HG03103 (cell line): ENCODE results near the gene KCNJ15.
"Not testable (repeated sequence)": the region's sequence is repeated elsewhere in the genome, so short reads cannot be mapped to it uniquely, and the experiment has no call there.

Experiments
- ATAC-seq: cut with Tn5 transposase; IDR thresholded peaks from one replicate; pipeline ENCODE4 v1.9.1; 2021; ENCODE audit warnings: low read depth; ENCODE audit not compliant: unreplicated experiment

Gene KCNJ15

DNA sequence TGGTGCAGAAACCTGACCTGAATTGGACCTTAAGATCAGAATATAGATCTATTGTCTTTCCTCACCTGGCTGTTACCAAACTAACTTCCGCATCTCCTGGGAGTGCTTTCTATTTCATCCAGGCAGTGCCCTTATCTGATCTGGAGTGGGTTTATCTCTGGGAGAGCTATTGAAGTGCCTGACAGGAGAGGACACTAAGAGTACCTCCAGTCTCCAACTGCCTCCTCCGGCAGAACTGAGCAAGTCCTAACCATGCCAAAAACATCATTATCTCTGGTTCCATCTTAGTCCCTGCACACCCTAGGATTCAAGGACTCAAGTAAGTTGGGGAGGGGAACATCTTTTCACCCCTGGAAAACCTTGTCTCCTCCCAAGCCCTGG, 12.4 kb upstream of the KCNJ15 start:
- ATAC-seq = no peak

DNA sequence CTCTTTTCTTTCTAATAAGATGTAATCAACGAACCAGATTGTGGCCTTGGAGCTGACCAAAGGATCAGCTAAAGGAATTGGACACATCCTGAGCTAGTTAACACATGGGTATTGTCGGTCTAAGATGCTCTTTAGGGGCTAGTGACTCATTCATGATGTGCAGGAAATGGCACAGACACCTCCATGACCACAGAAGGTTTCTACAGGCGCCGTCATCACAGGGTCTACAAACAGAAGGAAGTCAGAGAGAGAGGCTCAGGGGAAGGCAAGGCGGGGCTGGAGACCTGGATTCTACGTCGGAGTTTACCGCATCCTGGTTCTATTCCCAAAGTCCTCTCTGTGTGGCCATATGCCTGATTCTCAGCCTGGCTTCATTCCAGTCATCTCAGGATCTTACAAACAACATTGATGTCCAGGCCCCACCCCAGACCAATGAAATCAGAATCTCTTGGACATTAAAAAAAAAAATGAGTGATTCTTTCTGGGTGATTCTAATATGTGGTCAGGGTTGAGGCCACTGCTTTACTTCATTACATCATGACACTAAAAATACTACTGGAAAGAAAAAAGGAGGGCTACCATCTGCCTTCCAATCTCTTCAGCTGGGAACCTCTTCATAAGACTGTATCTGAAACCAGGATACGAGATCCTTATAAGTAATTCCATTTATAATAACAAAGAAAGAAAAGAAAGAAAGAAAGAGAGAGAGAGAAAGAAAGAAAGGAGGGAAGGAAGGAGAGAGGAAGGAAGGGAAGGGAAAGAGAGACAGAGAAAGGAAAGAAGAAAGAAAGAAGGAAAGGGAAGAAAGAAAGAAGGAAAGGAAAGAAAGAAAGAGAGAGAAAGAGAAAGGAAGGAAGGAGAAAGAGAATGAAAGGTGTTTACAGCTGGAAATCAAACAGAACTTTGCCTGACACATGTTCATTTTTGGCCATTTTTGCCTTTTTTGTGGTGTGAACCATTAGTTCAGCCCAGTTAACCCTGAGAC, 11.6 kb upstream of the KCNJ15 start:
- peak; percentile 75 for ATAC-seq

DNA sequence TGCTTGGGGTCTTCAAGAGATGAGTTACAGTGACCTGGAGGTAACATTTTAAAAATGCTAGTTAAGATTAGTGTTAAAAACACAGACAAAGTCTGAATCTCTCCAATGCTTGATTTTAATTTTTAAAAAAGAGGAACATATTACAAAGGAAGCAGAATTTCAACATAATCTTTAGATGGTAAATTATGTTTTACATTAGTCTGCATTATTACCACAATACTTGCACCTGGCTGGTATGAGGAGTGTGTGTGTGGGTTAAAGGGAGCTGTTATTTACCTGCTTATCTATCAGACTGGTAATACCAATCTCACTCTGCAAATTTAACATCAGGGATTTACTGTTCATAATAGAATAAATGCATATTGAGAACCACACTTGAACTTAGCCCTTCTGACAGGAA, 10.3 kb upstream of the KCNJ15 start:
- ATAC-seq = no peak

DNA sequence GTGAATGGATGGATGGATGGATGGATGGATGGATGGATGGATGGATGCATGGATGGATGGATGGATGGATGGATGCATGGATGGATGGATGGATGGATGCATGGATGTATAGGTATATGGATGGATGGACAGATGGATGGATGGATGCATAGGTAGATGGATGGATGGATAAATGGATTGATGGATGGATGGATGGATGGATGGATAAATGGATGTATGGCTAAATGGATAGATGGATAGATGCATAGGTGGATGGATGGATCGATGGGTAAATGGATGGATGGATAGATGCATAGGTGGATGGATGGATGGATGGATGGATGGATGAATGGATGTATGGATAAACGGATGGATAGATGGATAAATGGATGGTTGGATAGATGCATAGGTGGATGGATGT, 9.7 kb upstream of the KCNJ15 start:
- ATAC-seq = not testable (repeated sequence)

DNA sequence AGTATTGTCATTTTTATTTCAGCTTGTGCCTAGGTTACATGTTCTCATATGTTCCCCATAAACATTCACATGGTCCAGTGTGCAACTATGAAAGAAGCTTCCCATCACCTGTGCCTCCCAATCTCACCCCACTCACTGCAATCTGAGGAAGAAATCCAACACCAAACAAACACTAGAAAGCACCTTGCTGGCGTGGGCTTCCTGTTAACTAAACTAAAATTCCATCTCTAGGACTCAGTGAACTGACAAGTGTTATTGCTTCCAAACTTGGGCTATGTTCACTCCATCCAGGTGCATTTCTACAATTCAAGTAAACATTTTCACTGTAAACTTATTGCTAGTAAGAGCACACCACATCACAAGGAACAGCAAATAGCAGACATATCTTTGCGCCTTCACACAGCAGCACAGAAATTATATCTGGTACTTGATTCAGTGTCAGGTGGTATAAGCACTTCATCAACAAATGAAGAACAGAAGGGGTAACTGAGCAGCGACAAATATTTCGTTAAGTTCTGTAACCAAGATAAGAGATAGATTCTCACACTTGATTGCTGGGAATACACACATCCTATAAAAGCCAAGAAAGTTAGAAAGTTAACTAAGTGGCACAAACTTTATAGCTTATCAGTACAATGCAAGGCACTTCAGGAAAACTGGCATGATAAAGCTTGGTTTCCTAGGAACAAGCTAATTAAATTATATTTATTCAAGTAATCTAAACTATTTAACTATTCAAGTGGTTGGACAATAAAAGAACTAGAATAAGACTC, 8.9 kb upstream of the KCNJ15 start:
- no peak for ATAC-seq

DNA sequence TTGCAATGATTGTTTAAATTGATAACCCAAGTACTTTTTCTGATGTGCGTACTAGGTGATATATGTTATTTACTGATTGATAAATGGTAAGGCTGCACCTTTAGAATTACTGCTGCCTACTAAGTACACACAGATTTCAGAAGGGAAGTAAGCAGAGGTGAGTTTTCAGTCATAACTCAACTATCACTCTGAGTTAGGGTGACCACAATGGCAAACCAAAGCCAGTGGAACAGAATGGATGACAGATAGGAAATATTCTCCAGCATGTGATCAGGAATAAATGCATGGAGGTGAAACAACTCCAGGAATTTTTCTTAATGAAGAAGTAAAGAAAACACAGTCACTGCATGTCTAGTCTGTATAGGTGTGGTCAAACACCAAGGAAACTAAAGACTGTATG, 7.5 kb upstream of the KCNJ15 start:
- ATAC-seq = peak; percentile 71

DNA sequence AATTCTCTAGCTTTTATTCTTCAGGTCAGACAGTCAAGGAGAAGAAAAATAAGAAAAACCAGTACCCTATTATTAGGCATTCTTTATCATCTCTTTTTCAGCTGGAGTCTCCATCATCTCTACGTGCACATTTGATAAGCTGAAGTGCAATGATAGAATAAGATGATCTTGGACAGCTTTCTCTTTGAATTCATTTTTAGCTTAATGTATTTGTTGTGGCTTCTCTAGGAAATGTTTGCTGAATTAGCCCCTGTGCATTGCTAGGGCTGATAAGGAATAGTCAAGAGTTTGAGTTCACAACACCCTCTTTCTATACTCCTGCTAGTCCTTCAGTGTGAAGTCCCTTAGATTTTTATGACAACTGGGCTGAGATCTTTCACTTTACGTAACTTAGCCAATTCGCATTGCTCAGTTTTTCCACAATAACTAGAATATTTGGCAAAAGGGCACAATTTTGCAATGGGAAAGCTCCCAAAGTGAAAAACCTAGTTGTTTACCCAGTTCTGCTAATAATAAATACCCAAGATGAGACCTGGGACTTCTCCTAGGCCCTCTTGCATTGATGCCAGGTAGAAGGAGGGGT, 7.0 kb upstream of the KCNJ15 start:
- ATAC-seq = no peak

DNA sequence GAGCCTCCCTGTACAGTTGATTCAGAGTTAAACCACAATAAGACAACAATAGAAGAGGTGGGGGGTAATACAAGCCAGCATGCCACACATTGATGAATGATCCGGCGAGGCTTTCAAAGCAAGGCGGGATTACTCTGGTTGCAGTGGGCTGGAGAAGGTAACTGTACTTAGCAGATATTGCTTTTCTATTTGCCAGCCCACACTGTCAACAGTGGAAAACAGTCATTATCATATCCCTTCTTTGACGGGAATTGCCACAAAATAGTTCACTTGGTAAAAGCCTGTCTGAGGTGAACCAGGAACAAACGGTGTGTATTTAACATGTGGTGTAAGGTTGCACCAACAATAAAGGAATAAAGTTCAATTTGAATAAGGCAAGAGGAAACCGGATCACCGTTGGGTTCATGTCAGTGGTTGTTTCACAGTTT, 5.8 kb upstream of the KCNJ15 start:
- no peak for ATAC-seq

DNA sequence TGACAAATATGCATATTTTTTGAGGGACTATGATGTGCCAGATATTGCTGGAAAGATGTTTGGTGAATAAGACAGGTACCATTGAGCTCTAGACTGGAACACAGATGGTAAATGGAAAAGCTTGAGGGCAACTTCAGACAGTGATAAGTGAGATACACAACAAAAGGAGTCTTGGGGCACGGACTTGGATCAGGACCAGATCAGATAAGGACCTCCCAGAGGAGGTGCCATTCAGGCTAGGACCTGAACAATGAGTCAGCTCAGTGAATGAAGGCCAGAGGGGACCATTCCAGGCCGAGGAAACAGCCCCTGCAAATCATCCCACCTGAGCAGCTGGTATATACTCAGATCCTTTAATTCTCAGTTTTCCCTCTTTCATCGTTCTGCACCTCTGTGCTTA, 1.8 kb upstream of the KCNJ15 start:
- ATAC-seq = no peak

DNA sequence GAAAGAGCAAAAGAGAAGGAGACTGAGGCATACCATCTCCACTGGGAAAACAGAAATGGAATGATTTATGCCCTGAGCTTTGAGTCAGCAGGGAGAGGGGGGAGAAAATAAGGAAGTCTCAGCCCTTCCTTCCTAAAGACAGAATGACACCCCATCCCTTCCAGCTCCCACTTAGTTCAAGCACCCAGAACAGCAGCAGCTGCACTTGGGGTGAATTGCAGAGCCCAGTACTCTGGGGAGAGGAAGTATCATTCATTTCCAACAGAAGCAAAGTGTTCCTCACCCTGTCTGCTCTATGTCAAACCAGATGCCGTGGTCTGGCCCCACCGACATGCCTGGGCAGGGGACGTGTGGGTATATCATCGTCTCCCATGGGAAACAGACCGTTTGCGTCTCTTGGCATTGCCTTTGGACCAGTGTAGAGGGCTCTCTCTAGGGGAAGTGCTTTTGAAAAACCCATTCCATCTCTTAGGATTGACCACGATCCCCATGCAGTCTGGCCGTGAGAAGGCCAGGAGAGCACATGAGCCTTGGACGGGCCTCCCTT, 1.1 kb upstream of the KCNJ15 start:
- ATAC-seq = no peak

DNA sequence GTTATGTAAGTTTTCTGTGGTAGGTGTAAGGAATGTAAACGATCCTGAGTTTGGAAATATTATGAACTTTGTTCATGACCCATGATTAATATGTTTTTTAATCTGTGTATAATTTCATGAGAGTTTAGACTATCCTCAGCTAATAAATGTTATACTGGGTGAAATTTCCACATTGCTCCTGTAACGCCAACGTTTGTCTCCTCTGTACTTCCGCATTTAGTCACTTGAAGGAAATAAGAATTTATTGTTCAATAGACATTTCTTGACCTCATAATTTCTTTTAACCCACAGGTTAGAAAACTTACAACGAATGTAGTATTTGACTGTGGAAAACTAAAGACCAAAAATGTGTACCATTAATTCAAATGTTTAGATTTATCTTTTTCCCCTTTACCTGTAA, 876 bp downstream of the KCNJ15 start:
- ATAC-seq = no peak

DNA sequence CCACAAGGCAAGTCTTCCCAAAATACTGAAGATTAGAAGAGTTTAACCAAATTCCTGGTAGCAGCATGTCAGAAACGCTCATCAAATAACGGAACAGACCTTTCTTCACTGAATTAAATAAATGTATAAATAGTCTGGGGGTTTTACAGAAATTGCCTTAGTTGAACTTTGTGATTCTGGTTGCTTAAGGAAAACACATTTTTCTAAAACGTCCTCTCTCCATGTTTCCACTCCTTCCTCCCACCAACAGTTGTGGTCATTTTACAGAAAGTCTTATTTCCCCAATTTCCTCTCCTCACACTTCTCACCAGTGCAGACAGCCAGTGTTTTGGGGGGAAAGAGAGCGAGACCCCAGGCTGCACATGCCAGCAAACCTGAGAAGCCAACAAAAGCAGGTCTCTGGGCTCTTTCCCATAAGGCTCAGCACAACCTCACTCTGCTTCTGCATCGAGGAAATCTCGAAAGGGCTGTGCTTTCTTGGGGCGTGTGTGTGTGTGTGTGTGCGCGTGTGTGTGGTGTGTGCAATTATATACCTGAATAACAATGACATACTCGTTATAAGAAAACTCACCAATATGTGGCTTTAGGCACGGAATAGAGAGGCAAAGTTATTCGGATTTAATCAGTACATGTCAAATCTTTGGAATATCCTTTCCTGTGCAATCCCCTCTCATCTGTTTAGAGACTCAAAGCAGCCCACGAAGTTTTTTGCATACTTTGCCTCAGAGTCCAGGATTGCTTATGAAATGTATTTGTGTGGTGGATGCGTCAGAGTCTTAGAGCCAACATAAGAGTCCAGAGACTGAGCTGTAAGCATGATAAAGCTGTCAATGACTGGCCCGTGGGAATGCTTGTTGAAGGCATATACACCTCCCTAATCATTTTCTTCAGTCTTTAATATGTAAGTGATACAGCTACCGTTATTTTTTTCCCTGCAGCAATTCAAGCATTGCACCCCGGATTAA, 2.0 kb downstream of the KCNJ15 start:
- no peak for ATAC-seq

DNA sequence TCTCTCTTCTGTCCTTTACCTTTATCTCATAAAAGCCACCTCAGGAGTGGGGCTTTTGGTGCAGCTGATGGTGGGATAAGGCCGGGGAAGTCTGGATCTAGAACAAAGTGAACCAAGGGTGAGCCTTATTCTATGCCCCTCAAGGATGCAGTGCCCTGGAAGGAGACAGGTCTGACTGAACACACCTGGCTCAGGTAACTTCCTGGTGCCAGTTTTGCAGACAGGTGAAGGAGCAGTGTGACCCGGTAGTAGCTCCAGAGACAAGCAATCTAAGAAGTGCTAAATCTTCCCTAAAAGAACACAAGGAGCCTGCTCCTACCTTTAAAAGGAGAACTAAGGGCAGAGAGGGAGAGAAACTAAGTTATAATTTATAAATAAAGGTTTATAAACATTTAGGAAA, 2.9 kb downstream of the KCNJ15 start:
- no peak for ATAC-seq

DNA sequence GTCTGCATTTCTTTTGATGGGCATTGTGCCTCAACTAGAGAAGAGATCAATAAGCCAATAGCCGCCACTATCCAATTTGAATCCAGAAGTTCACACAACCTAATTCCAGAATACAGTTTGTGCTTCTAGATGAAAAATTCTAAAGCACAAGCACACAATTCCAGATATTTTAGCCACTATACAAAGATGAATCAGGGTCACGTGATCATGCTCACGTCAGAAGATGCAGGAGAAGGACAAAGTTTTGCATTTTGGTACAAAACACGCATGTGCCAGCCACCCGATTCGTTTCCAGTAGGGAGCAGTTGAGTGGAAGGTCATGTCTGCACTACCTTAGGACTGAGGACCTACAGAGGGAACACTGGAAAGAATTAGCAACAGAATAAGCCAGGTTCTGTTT, 3.6 kb downstream of the KCNJ15 start:
- ATAC-seq = no peak

DNA sequence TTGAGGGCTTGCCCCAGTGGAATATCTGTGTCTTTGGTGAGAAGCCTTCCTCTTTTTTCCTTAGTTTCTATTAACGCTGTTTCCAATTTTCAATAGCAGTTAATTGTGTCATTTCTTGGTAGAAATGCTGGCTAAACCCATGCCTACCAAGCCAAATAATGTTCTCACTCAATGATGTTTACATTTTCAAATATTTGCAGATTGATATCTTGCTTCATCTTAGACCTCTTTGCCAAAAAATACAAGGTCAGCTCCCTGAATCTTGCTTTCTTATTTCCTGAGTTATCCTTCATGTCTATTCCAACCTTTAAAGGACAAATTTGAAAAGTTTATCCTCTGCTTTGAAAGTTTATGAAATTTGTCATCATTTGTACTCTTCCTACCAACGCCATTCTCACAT, 5.1 kb downstream of the KCNJ15 start:
- no peak for ATAC-seq

DNA sequence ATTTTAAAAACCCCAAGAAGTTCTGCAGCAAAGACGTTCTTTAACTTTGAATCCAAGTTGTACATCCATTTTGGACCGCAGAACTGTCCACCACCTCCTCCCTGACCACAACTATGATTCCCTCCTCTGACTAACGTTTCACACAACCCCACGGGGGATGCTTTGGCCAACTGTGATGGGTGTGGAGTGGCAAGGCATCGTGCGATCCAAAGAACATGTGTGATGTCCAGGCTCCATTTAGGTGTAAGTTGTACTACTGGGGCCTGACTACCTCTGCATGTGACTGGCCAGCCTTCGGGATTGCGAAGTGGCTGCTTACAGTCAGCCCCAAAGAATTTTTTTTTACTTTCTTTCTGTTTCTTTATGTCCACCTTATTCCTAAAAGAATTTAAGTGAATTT, 6.7 kb downstream of the KCNJ15 start:
- no peak for ATAC-seq

DNA sequence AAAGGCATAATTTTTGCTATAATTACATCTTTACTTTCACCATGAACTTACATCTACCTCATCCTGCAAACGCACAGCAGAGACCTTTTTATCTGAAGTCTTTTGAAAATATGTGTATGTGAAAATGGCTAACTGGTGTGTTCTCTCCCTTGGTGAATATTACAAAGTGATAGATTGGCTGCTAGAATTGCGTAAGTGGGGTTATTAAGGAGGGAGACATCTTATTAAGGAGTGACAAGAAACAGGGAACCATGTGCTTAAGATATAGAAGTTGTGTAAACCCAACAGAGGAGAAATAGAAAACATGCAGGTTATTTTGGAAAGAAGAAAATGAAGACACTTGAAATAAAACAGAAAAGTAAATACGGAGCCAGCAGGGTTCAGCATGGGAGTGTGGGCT, 7.8 kb downstream of the KCNJ15 start:
- ATAC-seq = no peak

DNA sequence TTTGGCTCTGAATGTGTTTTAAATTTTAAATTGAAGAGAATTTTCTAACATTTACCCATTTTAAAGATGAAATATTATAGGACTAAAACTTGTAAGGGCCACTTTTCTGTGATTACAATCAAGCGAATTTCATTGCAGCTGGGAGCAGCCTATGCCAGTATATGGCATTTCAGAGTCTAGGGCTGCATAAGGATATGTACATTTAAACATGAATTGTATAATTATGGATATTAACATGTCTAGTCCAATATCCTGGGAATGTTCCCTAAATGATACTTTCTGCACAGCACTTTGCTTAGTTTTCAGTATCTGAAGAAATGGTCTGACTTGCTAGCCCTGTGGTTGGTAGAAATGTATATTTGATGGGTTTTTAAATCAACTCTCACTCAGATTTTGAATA, 8.4 kb downstream of the KCNJ15 start:
- no peak for ATAC-seq

DNA sequence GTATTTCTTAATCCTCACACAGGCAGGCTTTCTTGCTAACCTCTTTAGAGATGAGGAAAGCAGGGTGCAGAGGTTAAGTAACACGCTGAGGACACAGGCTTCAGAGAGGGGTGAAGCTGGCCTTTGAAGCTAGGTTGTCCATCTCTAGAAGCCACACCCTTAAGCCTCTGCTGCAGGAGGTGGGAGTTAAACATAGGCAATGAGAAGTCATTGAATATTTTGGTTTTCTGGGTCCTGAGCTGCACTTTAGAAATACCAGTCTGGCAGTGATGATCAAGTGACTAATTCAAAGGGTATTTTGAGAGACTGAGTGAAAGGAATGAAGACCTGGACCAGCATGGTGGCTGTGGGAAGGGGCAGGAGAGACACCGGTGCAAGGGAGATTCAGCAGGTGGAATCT, 9.9 kb downstream of the KCNJ15 start:
- no peak for ATAC-seq

DNA sequence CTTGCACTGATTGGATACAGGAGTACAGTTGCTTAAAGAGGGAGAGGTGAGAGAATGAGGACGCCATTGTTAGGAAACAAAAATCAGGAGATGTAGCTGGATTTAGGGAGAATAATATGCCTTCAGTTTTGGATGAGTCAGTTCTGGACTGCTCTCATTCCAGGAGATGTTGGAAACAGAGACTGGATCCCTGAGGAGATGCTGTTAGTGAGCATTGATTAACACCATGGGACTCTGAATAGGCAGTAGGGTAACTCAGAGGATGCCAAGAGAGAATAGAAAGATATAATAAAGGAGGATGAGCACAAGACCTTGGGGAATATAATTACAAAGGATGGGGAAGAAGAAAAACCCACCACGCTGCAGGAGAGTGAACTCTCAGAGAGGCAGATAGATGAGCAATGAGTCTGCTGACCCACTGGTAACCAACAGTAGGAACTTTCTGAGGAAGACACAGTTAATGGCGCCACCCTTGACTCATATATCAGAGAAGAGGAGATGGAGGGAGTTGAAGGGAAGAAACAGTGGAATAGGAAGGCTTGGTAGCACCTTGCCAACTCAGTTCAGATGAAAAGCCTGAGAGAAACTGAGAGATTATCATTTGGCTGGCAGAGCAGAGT, 10.5 kb downstream of the KCNJ15 start:
- ATAC-seq = no peak
